GM10847 (cell line): Measurements from ENCODE around the gene DGKZ.

Experiments
- POLR2A ChIP-seq: IDR thresholded peaks from 2 replicates; pipeline ENCODE4 v1.6.1; 2011; ENCODE audit not compliant: insufficient read length; ENCODE audit errors: extremely low read depth

The DGKZ gene

GRCh38 chr11:46380340-46381047 is 33.2 kb downstream of the DGKZ start:
- TF ChIP-seq POLR2A = no peak

GRCh38 chr11:46381048-46381818 is 34.0 kb downstream of the DGKZ start, which contains the start of gene MDK:
TSS of gene MDK (plus strand) at chr11:46381669. CDS start at chr11:46382058, 389 bp downstream.
- no peak for TF ChIP-seq POLR2A

DNA sequence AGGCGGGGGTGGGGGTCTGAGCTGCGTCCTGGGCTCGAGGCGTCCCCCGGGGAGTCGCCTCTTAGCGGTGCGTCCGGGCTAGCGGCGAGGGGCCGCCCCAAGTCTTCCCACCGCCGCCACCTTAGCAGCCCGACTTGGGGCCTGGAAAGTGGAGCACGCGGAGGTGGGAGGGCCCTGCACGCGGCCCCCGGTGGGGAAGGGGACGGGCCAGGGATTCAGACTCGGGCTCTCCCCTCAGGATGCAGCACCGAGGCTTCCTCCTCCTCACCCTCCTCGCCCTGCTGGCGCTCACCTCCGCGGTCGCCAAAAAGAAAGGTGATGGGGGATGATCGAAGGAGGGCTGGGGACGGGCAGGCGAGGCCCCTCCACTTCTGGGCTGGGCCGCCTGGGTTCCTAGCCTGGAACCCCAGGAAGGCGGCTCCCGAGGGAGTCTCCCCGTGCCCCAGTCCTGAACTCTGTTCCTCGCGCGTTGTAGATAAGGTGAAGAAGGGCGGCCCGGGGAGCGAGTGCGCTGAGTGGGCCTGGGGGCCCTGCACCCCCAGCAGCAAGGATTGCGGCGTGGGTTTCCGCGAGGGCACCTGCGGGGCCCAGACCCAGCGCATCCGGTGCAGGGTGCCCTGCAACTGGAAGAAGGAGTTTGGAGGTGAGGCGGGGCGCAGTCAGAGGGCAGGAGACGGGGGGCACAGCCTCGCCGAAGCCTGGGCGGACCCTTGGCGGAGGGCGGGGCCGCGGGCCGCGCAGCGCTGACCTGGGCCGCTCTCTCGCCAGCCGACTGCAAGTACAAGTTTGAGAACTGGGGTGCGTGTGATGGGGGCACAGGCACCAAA is 34.8 kb downstream of the DGKZ start:
- no peak for TF ChIP-seq POLR2A

GRCh38 chr11:46382646-46383403 is 35.6 kb downstream of the DGKZ start:
- no peak for TF ChIP-seq POLR2A

- no peak for TF ChIP-seq POLR2A
Measured at GRCh38 chr11:46383404-46383758, 36.1 kb downstream of the DGKZ start.

GRCh38 chr11:46383974-46384701 is 36.9 kb downstream of the DGKZ start:
- TF ChIP-seq POLR2A = no peak

- TF ChIP-seq POLR2A = no peak
Measured at GRCh38 chr11:46385169-46386004, 38.1 kb downstream of the DGKZ start.

- TF ChIP-seq POLR2A = no peak
Measured at GRCh38 chr11:46386005-46386578, 38.8 kb downstream of the DGKZ start.

DNA sequence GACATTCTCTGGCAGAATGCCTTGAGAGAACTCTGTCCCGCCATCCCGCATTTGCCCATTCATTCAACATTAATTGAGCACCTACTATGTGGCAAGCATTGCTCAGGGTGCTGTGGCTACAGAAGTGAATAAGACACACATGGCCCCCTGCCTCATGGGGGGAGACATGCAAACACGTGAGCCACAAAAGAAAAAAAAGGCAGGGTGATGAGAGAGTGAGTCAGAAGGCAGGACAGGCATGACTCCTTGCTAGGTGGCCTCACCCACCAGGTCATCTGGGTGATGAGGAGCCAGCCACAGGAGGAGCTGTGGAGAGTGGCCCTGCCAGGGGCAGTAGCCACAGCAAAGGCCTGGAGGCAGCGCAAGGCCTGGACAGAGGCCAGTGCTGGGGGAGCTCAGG is 39.4 kb downstream of the DGKZ start:
- TF ChIP-seq POLR2A = no peak

GRCh38 chr11:46387456-46387855 is 40.2 kb downstream of the DGKZ start:
- no peak for TF ChIP-seq POLR2A

- TF ChIP-seq POLR2A = no peak
Measured at GRCh38 chr11:46387919-46388618, 40.8 kb downstream of the DGKZ start.

DNA sequence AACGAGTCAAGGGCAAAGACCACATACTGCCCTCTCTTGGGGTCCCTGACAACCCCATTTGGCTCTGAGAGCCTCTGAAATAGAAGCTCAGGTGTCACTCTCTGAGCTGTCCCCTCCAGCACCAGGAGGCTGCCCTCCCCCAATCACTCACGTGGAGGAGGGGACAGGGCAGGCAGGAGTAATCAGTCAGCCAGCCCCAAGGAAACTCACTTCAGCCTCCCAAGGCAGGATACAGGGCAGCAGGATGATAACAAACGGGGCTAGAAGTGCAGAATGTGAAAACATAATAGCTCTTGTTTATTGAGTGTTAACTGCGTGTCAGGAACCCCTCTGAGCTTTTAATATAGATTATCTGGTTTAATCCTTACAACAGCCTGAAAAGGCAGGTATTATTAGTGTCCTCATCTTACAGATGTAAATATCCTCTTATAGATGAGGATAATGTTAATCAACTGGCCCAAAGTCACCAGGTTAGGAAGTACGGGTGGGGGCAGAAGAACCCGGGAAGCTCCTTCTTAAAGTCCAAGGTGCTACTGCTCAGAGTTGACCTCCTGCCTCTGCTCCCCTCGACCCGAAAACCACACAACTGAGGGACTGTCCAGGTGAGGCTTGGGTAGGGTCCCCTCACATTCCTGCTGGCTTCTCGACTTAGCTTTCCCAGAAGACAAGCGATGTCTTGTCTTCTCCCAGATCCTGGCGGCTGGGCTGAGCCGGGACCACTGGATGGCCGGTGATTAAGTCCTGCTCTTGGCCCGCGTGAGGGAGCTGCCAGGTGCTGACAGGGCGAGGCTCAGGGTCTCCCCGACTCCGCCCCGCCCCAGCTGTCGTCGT is 41.6 kb downstream of the DGKZ start:
- TF ChIP-seq POLR2A = no peak
